CD4-positive, alpha-beta T cell treated with Interleukin-2 at 100 ng/mL for 4 hours (primary cell): ENCODE measurements around the gene CCDC88C.
"Not testable (repeated sequence)": the region's sequence is repeated elsewhere in the genome, so short reads cannot be mapped to it uniquely, and the experiment has no call there.

Source experiments
- DNase-seq: peaks from one replicate; pipeline ENCODE4 v3.0.0-alpha.2; 2020; ENCODE audit warnings: low spot score

Gene CCDC88C

DNA sequence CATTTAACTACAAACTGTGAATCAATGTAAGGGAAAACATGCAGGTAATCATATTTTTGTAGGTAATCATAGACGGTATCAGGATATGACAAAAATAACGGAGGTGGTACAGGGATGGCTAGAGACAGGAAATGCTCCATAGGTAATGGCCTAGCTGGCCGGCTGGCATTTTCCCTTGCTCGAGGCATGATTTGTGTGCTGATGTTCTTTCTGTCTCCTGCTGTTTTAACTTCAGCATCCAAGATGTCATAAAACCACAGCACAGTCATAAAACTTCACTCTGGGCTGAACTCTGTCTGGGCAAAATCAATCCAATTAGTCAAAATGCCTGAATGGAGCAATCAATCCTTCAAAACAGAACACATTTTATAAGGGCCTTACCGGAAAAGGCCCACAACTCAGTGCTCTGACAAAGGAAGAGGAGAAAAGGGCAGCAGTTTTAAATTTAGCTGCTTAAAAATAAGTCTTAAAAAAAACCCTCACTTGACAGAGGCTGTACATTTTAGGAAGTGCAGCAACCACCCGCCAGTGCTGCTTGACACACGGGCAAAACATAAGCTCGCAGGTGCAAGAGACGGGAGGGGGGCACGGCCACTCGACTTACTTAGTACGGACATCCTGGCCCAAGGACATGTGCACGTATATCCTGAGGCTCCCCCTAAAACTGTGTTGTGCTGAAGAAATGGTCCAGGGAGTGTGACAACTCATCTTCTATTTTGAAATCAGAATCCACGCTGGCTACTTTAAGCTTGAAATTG lies 132.7 kb downstream of the CCDC88C start:
- no peak for DNase-seq

DNA sequence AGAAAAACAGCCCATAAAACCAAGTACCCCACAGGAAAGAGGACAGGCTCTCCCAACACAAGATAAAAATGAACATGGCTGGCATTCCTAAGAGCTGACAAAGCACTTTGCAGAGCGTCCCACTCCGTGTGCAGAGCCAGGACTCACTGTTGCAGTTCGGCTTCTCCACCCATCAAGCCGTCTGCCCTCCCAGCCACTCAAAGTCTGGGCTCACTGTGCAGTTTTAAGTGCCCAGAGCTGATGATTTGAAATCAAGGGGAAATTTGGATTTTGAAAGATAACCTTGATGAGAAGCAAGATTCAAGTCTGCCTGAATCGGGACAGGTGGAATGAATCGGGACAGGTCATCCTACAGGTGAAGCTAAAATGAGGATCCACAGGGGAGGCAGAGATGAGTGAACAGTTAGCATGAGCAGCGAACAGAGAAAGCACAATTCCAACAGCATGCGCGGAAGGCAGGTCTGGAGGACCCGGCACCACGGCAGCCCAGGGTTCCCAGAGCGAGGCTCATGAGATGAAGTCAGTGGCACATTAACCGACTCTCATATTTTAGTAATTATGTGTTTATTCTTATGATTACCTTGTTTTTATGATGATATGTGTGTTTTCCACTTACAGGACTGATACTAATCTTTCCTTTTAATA lies 133.4 kb downstream of the CCDC88C start:
- no peak for DNase-seq

DNA sequence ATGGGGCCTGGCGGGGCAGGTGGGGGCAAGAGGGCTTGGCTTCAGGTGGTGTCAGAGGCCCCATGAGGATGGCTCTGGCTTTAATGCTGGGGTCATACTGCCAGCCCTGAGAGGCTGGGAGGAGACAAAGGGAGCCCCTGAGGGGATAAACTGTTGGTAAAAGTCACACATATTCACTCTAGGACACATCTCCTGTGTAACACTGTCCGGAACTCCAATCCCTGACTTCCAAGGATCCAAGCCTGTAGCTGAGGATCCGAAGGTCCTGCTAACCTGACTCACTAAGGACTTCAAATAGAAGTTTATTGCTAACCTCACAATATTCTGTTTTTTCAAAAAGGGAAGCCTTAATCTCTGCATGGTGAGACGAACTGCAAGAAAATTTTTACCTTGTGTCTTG lies 134.0 kb downstream of the CCDC88C start:
- DNase-seq = no peak

DNA sequence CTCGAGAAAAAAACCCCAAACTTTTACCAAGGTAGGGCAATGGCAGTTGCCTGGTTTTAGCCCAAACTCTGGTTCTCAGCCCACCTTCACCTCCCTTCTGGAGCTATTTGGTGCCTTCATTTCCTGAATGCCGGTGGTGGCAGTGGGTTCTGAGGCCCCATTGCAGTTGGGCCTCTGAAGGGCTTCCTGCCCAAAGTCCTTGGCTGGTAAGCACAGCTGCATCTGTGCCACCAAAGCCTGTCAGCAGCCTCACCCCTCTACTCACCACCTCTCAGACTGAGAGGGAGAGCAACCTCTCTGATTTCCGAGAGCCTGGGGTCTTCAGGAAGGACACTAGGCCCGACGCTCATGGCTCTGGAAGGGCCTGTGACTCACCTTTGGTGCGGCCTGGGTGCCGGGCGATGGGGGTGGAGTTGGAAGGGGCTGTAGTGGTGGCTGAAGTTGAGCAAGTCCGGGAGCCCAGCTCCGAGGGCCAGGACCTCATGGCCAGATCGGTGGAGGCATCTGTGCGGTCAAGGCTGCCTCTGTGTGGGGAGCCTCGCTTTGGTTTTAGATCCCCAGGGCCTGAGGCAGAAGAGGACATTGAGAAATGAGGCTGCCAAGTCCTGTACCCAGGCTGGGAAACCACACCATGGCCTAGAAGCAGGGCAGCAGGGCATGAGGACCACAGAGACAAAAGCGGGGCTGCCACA lies 134.5 kb downstream of the CCDC88C start:
- no peak for DNase-seq

GRCh38 chr14:91281346-91281745 lies 136.3 kb downstream of the CCDC88C start:
- no peak for DNase-seq

DNA sequence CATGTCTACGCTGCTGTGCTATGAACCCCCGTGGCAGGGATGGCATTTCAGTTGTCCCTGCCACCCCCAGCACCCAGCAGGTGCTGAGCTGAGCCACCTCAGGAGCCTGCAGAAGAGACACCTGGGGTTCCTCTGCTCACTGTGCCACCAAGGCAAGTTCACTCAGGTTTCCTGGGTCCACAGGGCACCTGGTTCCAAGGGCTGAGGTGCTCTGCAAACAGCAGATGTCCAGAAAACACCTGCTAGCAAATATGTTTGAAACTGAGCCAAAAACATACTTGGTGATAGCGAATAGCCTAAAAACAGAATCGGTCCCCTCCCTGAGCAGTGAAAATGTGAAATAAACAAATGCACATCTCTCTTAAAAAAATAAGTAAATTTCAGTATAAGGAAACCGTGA lies 137.5 kb downstream of the CCDC88C start:
- no peak for DNase-seq

DNA sequence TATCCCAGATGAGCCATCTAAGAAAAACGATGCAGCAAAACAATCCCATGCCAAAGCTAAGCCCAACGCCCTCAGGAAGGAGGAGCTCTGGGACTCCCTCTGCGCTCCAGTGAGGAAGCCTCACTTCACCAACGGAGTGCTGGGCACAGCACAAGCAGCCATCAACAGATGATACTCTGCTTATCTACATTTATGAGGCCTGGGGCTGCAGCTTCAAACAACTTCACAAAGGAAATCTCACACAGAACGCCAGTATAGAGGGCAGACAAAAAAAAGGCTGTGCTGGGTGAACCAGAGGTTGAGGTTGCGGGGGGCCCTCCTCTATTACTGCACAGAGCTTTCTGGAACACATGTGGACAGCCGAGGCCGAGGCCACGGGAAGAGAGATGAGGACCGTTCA lies 138.3 kb downstream of the CCDC88C start:
- DNase-seq = no peak

DNA sequence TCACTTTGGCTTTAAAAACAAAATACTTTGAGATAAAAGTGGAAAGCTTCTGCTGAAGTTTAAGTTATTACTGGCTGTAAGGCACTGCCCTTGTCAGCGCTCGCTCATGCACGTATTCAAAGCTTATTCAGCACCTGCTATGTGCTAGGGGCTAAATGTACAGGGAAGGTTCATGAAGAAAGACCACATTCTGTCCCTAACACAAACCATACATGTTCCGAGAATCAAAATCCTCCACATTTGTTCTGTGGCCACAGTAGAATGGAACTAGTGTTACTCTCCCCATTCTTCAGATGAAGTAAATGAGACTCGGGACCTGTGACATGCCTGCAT lies 139.3 kb downstream of the CCDC88C start:
- no peak for DNase-seq

DNA sequence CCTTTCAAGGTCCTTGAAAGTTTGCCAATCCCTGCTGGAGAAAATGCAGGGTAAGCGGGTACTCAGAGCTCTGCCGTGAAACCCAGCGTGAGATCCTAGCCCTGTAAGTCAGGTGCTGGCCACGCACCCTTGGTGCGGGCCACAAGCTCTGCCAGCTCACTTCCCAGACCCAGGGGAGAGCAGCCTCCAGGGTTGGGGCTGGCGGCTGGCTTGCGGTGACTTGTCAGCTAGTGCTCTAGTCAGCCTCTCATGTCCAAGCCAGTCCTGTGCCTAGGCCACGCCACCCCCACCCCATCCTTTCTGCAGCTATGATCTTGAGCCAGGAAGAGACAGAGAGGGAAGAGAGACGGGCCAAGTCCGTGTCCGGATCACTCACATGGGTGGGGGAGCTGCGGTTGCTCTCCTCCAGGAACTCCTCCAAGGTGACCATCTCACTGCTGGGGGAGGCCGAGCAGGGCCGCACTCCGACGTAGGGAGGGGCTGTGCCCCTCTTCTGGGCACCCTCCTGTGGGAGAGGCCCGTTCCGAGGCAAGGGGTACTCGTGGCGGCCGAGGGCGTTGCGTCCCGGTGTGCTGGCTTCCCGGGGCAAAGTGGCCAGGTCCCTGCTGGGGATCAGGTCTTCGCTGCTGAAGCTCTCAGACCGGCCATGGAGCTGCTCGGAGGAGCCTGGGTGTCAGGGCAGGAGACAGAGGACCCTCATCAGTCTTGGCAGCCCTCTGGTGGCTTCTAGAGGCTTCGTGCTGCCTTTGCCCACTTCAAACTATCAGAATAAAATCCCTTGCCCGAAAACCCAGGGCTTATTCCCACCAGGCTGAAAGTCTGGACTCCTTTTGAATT lies 139.9 kb downstream of the CCDC88C start:
- no peak for DNase-seq

GRCh38 chr14:91274796-91275195 lies 142.8 kb downstream of the CCDC88C start:
- no peak for DNase-seq

- no peak for DNase-seq
These were observed 143.7 kb downstream of the CCDC88C start for GRCh38 chr14:91273885-91274273.

DNA sequence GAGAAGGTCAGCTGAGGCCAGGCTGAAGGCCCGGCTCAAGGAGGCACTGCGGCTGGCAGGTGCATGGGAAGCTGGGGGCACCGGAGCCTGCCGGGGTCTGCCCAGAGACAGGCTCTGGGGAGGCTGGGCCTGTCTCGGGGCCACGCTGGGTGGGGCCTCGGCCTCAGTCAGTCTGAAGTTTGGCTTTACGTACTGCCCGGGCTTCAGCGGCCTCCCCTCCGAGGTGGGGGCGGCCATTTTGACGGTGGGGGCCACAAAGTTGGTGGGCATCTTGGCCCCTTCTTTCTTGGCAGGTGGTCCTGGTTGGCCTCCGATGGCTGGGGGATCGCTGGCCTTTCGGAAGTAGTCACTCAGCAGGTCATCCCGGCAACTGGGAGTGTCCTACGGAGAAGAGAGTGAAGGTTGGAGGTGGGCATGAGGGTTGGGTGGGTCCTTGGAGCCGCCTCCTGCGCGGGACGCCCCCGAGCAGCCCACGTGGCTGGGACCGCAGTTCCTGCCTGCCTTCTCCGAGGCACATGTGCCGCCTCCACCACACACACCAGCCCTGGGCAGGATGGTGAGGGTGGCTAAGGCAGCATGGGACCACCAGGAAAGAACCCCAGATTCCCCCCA lies 144.2 kb downstream of the CCDC88C start:
- no peak for DNase-seq

DNA sequence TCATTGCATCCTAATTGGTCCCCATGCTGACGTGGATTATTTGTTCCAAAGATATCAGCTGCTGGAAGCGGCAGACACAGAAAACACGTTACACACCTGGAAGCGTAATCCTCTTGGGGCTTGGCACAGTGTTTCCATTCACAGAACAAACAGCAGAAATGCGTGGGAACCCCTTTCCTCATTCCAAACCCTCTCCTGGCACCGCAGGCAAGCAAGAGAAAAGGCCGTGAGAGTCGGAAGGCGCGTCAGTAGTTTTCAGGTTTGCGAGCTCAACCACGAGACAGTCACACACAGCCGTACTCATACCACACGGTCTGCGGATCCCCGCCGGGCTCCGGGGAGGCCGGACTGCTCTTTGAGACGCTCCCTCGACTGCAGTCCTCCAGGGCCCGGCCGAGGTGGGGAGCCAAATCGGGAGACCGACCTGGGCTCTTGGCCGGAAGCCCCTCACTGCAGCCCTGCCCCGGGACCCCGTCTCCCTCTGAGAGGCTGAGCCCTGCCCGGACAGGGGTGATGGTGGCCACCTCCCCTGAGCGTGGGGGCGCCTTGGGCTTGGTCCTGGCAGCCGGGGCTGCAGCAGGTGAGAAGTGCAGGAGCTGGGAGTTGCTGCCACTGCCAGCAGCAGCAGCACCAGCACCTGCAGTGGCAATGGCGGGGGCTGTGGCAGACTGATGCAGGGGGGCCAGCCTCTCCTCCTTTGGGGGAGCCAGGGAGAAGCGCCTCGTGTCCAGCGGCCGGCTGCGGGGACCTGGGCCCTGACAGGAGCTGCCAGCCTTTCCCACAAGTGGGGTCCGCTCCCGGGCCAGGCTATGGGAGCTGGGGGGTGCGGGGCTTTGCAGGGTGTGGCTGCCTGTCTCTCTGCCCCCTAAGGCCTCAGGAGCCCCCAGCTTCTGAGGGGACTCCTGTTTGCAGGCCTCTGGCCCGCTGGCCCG lies 145.0 kb downstream of the CCDC88C start:
- no peak for DNase-seq

DNA sequence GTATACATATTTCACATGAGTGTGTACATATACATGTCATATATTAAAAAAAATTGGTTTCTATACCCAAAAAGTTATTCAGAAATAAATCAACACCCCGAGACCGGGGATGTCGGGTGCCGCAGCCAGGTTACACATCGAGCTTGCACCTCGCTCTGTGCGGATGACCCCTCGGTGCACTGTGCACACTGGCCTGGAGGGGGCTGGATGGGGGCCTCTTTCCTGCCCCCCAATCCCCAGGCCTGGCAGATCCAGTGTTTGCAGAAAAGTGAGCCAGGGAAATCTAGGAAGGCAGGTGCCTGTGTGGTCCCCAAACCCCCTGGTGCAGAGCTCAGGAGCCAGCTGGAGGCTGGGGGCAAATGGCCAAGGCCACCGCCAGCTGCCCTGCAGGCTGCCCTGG lies 146.0 kb downstream of the CCDC88C start:
- DNase-seq = no peak

GRCh38 chr14:91270619-91271018 lies 147.0 kb downstream of the CCDC88C start:
- no peak for DNase-seq

- no peak for DNase-seq
These were observed 147.4 kb downstream of the CCDC88C start for GRCh38 chr14:91270188-91270587.

- no peak for DNase-seq
These were observed 148.3 kb downstream of the CCDC88C start for GRCh38 chr14:91269076-91269991.

DNA sequence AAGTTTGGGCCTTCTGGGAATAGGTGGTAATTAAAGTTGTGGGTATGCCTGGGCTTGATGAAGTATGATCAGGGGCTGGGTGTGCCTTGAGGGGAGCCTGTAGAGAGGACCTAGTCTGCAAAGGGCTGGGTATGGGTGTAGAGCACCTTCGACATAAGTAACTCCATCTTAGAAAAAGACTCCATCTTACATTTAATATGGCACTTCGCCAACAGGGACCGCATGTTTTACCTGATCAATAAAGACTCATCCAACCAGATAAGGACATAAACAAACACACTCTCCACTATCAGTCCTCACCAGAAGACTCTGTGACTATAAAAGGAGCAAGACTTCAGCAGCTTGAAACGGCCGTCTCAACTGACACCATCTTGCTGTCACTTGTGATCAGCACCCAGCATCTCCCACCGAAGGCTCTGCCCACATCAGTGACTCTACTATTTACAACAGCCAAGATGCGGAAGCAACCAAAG lies 149.6 kb downstream of the CCDC88C start:
- DNase-seq = no peak

DNA sequence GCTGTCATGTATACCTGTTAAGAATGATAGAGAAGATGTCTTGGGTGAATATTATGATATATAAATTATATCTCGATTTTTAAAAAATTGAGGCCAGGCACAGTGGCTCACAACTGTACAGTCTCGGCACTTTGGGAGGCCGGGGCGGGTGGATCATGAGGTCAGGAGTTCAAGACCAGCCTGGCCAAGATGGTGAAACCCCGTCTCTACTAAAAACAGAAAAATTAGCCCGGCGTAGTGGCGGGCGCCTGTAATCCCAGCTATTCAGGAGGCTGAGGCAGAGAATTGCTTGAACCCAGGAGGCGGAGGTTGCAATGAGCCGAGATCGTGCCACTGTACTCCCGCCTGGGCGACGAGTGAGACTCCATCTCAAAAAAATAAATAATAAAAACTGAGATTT lies 151.3 kb downstream of the CCDC88C start:
- not testable (repeated sequence) for DNase-seq

DNA sequence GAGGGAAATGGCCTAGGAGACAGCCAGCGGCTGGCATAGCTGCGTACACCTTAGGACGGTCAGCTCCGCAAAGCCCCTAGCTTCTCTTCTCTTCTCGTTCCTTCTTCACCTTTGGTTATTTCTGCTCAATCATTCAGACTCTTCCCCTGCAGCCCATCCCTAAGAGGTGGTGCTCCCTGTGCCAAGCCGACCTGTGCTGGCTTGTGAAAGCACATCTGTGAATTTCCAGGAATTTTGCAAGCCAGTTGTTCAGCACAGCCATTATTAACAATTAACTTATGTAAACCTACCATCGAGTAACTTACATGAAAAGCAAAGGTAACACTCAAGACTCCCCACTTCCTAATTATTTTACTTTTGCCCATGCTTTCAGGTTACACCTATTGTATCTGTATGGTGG lies 152.2 kb downstream of the CCDC88C start:
- DNase-seq = no peak
